HG03378 (cell line): ENCODE data around the gene YARS1.
A peak's percentile ranks its signal among the peaks of the same experiment; 100 is the strongest.
"Not testable (repeated sequence)": the region's sequence is repeated elsewhere in the genome, so short reads cannot be mapped to it uniquely, and the experiment has no call there.

Source experiments
- ATAC-seq: cut with Tn5 transposase; IDR thresholded peaks from one replicate; pipeline ENCODE4 v1.9.1; 2021; ENCODE audit warnings: mild to moderate bottlenecking, moderate library complexity; ENCODE audit not compliant: unreplicated experiment

YARS1 gene

GRCh38 chr1:32817815-32818786, 943 bp upstream of the YARS1 start:
- ATAC-seq: peak; percentile 11

- ATAC-seq: no peak
Observed at GRCh38 chr1:32816676-32817158, 441 bp downstream of the YARS1 start.

- ATAC-seq: no peak
Observed at GRCh38 chr1:32813941-32814739, 3.0 kb downstream of the YARS1 start.

GRCh38 chr1:32811917-32812316, 5.2 kb downstream of the YARS1 start:
- ATAC-seq: no peak

GRCh38 chr1:32811265-32811664, 5.9 kb downstream of the YARS1 start:
- no peak for ATAC-seq

GRCh38 chr1:32810358-32810757, 6.8 kb downstream of the YARS1 start:
- ATAC-seq: no peak

GRCh38 chr1:32808580-32808979, 8.6 kb downstream of the YARS1 start:
- no peak for ATAC-seq

GRCh38 chr1:32806910-32807523, 10.1 kb downstream of the YARS1 start:
- ATAC-seq: no peak

GRCh38 chr1:32806290-32806689, 10.9 kb downstream of the YARS1 start:
- no peak for ATAC-seq

- ATAC-seq: not testable (repeated sequence)
Observed at GRCh38 chr1:32804460-32804859, 12.7 kb downstream of the YARS1 start.

GRCh38 chr1:32801096-32801715, 16.0 kb downstream of the YARS1 start:
- no peak for ATAC-seq

GRCh38 chr1:32798679-32799416, 18.3 kb downstream of the YARS1 start:
- ATAC-seq: peak; percentile 56

GRCh38 chr1:32798191-32798590, 19.0 kb downstream of the YARS1 start:
- ATAC-seq: no peak

GRCh38 chr1:32797456-32797855, 19.7 kb downstream of the YARS1 start:
- no peak for ATAC-seq

GRCh38 chr1:32795763-32796162, 21.4 kb downstream of the YARS1 start:
- ATAC-seq: not testable (repeated sequence)

- ATAC-seq: no peak
Observed at GRCh38 chr1:32791881-32792280, 25.3 kb downstream of the YARS1 start.

GRCh38 chr1:32789356-32789755, 27.8 kb downstream of the YARS1 start:
- not testable (repeated sequence) for ATAC-seq

- ATAC-seq: no peak
Observed at GRCh38 chr1:32786856-32787255, 30.3 kb downstream of the YARS1 start.

- ATAC-seq: no peak
Observed at GRCh38 chr1:32784817-32785216, 32.3 kb downstream of the YARS1 start.

GRCh38 chr1:32783851-32784250, 33.3 kb downstream of the YARS1 start:
- no peak for ATAC-seq
